Common myeloid progenitor, CD34-positive (primary cell): ENCODE results near the gene LEMD2.
A peak's percentile ranks its signal among the peaks of the same experiment; 100 is the strongest.

Experiments
- CTCF ChIA-PET: fragments of 350-600 bp; sonication (Branson Sonifier 250); formaldehyde crosslinking; loops from one replicate; lab custom pipeline; 2021; ENCODE audit warnings: antibody characterized with exemption; lab: Charles Lee
- POLR2A ChIA-PET: fragments of 350-600 bp; sonication (Branson Sonifier 250); formaldehyde crosslinking; loops from one replicate; lab custom pipeline; 2021; ENCODE audit warnings: antibody characterized with exemption; lab: Charles Lee
- DNase-seq, 3 donors: peaks; one replicate each; pipeline versions ENCODE4 v3.0.0 to v3.0.0-alpha.2; 2013
- H3K27ac ChIP-seq, 2 experiments: 1 replicate in 1 of 2; 2 replicates in 1 of 2; pipeline ENCODE4 v1.7.0; 2013; ENCODE audit warnings: inconsistent platforms in 2 of 2, low read length in 2 of 2, mild to moderate bottlenecking in 2 of 2, low read depth in 1 of 2, moderate library complexity in 1 of 2; ENCODE audit not compliant: severe bottlenecking in 2 of 2, insufficient read depth in 1 of 2, poor library complexity in 1 of 2
- H3K27me3 ChIP-seq, 5 experiments: replicated peaks in 2 of 5; 1 replicate in 3 of 5; 2 replicates in 2 of 5; pipeline versions ENCODE4 v1.6.1 to v1.7.0; 2013; ENCODE audit warnings: low read length in 4 of 5, mild to moderate bottlenecking in 2 of 5, moderate library complexity in 2 of 5, inconsistent platforms in 1 of 5; ENCODE audit not compliant: insufficient read depth in 5 of 5, control insufficient read depth in 4 of 5
- H3K36me3 ChIP-seq, 4 experiments: 1 replicate in 2 of 4; 2 replicates in 2 of 4; pipeline versions ENCODE4 v1.6.1 to v1.7.0; 2013; ENCODE audit warnings: low read length in 3 of 4, control low read depth in 1 of 4, mild to moderate bottlenecking in 1 of 4; ENCODE audit not compliant: control insufficient read depth in 4 of 4, insufficient read depth in 4 of 4
- H3K4me1 ChIP-seq, 4 experiments: 1 replicate in 3 of 4; 2 replicates in 1 of 4; pipeline versions ENCODE4 v1.6.1 to v1.7.1; 2013; ENCODE audit warnings: low read length in 3 of 4, mild to moderate bottlenecking in 3 of 4, control low read depth in 1 of 4, inconsistent platforms in 1 of 4, moderate library complexity in 1 of 4; ENCODE audit not compliant: control insufficient read depth in 4 of 4, insufficient read depth in 4 of 4; ENCODE audit errors: control extremely low read depth in 1 of 4
- H3K4me3 ChIP-seq, 7 experiments: 1 replicate in 4 of 7; 2 replicates in 3 of 7; pipeline versions ENCODE4 v1.5.1 to v1.7.0; 2013; ENCODE audit warnings: mild to moderate bottlenecking in 7 of 7, low read length in 6 of 7, moderate library complexity in 6 of 7, inconsistent platforms in 2 of 7, low read depth in 2 of 7, control low read depth in 1 of 7; ENCODE audit not compliant: insufficient read depth in 4 of 7, control insufficient read depth in 1 of 7; ENCODE audit errors: extremely low read depth in 1 of 7
- H3K9me3 ChIP-seq, 5 experiments: 1 replicate in 4 of 5; 2 replicates in 1 of 5; pipeline versions ENCODE4 v1.6.1 to v1.7.1; 2013; ENCODE audit warnings: low read length in 4 of 5, mild to moderate bottlenecking in 2 of 5, inconsistent platforms in 1 of 5, low read depth in 1 of 5, moderate library complexity in 1 of 5; ENCODE audit not compliant: control insufficient read depth in 4 of 5, insufficient read depth in 2 of 5; ENCODE audit errors: control extremely low read depth in 1 of 5
- WGBS: methylation state at CpG from one replicate; pipeline ENCODE4 v1.1.5; 2013; ENCODE audit not compliant: insufficient coverage; 5-methylcytosine and 5-hydroxymethylcytosine counted together

The LEMD2 gene

GRCh38 chr6:33770833-33771145 is 18.1 kb downstream of the LEMD2 start:
- ChIA-PET CTCF (interaction anchor here (0.7 to 8.9 kb wide), 34 partner anchors 9 to 384 kb away, joined by 3 to 86 read pairs (median 4); partner anchors contain the start of genes IP6K3 and MLN), POLR2A (no interaction called here)
- peaks cover 0 to 3% (median 0%) of the 10 kb centered on the region in 5 experiments for H3K9me3 ChIP-seq
- no peak overlapping the region for H3K4me3 ChIP-seq
- no peak overlapping the region for H3K27ac ChIP-seq
- H3K36me3 ChIP-seq, result peaks cover 2 to 33% (median 21%) of the 10 kb centered on the region in 4 experiments
- WGBS, result 55% methylated on average over 3 of the region's 3 CpGs
- peaks cover 0 to 8% (median 1%) of the 10 kb centered on the region in 4 experiments for H3K4me1 ChIP-seq
- peaks cover 0 to 24% (median 5%) of the 10 kb centered on the region in 5 experiments for H3K27me3 ChIP-seq
- DNase-seq, result no peak

- POLR2A ChIA-PET, result interaction anchor here (0.5 to 1.4 kb wide), 2 partner anchors 10 to 384 kb away, joined by 3 read pairs; no protein-coding TSS in a partner anchor
- peaks cover 0 to 3% (median 0%) of the 10 kb centered on the region in 5 experiments for H3K9me3 ChIP-seq
- no peak overlapping the region for H3K4me3 ChIP-seq
- DNase-seq, result no peak
- 45% methylated on average over 7 of the region's 14 CpGs for WGBS
- peaks cover 0 to 8% (median 1%) of the 10 kb centered on the region in 4 experiments for H3K4me1 ChIP-seq
- peaks cover 2 to 28% (median 17%) of the 10 kb centered on the region in 4 experiments for H3K36me3 ChIP-seq
- no peak overlapping the region for H3K27ac ChIP-seq
- CTCF ChIA-PET, result interaction anchor here (0.8 to 8.9 kb wide), 28 partner anchors 8 to 384 kb away, joined by 3 to 86 read pairs (median 5); partner anchors contain the start of genes IP6K3 and MLN
- H3K27me3 ChIP-seq, result peaks cover 0 to 24% (median 5%) of the 10 kb centered on the region in 5 experiments
Observed at GRCh38 chr6:33770124-33770832, 18.7 kb downstream of the LEMD2 start.

GRCh38 chr6:33769248-33769821 is 19.6 kb downstream of the LEMD2 start:
- Histone ChIP-seq H3K27ac (no peak overlapping the region), H3K27me3 (peaks cover 0 to 24% (median 5%) of the 10 kb centered on the region in 5 experiments), H3K4me1 (peaks cover 0 to 8% (median 1%) of the 10 kb centered on the region in 4 experiments), H3K9me3 (peaks cover 0 to 3% (median 0%) of the 10 kb centered on the region in 5 experiments), H3K36me3 (peaks cover 0 to 20% (median 13%) of the 10 kb centered on the region in 4 experiments), H3K4me3 (no peak overlapping the region)
- DNase-seq, result no peak
- 89% methylated on average over 7 of the region's 10 CpGs for WGBS
- ChIA-PET CTCF (interaction anchor here (0.7 to 8.9 kb wide), 17 partner anchors 7 to 385 kb away, joined by 3 to 86 read pairs (median 4); no protein-coding TSS in a partner anchor), POLR2A (interaction anchor here (1.4 kb wide), 1 partner anchor 9 kb away, joined by 3 read pairs; no protein-coding TSS in a partner anchor)

- POLR2A ChIA-PET, result no interaction called here
- WGBS, result 25% methylated on average over 6 of the region's 7 CpGs
Observed at GRCh38 chr6:33768644-33769120, 20.2 kb downstream of the LEMD2 start.

GRCh38 chr6:33766921-33767907 is 21.7 kb downstream of the LEMD2 start:
- DNase-seq, result no peak
- Histone ChIP-seq H3K4me3 (no peak overlapping the region), H3K27ac (no peak overlapping the region), H3K9me3 (peaks cover 0 to 3% (median 0%) of the 10 kb centered on the region in 5 experiments), H3K4me1 (peaks cover 0 to 8% (median 2%) of the 10 kb centered on the region in 4 experiments), H3K36me3 (peaks cover 0 to 2% (median under 1%) of the 10 kb centered on the region in 4 experiments), H3K27me3 (peaks cover 0 to 24% (median 5%) of the 10 kb centered on the region in 5 experiments)
- POLR2A ChIA-PET, result no interaction called here
- WGBS, result 83% methylated on average over 6 of the region's 11 CpGs
- CTCF ChIA-PET, result interaction anchor here (0.8 to 8.9 kb wide), 21 partner anchors 9 to 387 kb away, joined by 3 to 86 read pairs (median 4); partner anchors contain the start of gene UQCC2

More at GRCh38 chr6:33768644-33769120, 20.2 kb downstream of the LEMD2 start:
- CTCF ChIA-PET, result interaction anchor here (0.7 to 8.9 kb wide), 14 partner anchors 10 to 386 kb away, joined by 3 to 86 read pairs (median 4); no protein-coding TSS in a partner anchor
- Histone ChIP-seq H3K4me3 (no peak overlapping the region), H3K4me1 (peaks cover 0 to 8% (median 1%) of the 10 kb centered on the region in 4 experiments), H3K9me3 (peaks cover 0 to 3% (median 0%) of the 10 kb centered on the region in 5 experiments), H3K27me3 (peaks cover 0 to 24% (median 5%) of the 10 kb centered on the region in 5 experiments), H3K36me3 (peaks cover 0 to 16% (median 10%) of the 10 kb centered on the region in 4 experiments), H3K27ac (no peak overlapping the region)
- DNase-seq, result peak; percentile 65 to 82 (median 77)

GRCh38 chr6:33765368-33765767 is 23.6 kb downstream of the LEMD2 start:
- 99% methylated on average over 9 of the region's 9 CpGs for WGBS
- POLR2A ChIA-PET, result no interaction called here

More at GRCh38 chr6:33765368-33765767, 23.6 kb downstream of the LEMD2 start:
- Histone ChIP-seq H3K9me3 (peaks cover 0 to 3% (median 0%) of the 10 kb centered on the region in 5 experiments), H3K4me3 (no peak overlapping the region), H3K27ac (no peak overlapping the region), H3K4me1 (peaks cover 0 to 17% (median 14%) of the 10 kb centered on the region in 4 experiments), H3K36me3 (no peaks in the 10 kb centered on the region), H3K27me3 (peaks cover 0 to 19% (median 5%) of the 10 kb centered on the region in 5 experiments)
- DNase-seq, result no peak
- CTCF ChIA-PET, result interaction anchor here (1.0 to 8.9 kb wide), 3 partner anchors 11 to 389 kb away, joined by 4 to 86 read pairs (median 54); no protein-coding TSS in a partner anchor
